GM18526 (cell line): ENCODE measurements around the gene UPB1.

Experiments used
- POLR2A ChIP-seq: IDR thresholded peaks from 3 replicates; pipeline ENCODE4 v1.6.1; 2011; ENCODE audit not compliant: insufficient read length; ENCODE audit errors: extremely low read depth

Gene UPB1

GRCh38 chr22:24513378-24514240 lies 18.5 kb downstream of the UPB1 start:
- TF ChIP-seq POLR2A: no peak

DNA sequence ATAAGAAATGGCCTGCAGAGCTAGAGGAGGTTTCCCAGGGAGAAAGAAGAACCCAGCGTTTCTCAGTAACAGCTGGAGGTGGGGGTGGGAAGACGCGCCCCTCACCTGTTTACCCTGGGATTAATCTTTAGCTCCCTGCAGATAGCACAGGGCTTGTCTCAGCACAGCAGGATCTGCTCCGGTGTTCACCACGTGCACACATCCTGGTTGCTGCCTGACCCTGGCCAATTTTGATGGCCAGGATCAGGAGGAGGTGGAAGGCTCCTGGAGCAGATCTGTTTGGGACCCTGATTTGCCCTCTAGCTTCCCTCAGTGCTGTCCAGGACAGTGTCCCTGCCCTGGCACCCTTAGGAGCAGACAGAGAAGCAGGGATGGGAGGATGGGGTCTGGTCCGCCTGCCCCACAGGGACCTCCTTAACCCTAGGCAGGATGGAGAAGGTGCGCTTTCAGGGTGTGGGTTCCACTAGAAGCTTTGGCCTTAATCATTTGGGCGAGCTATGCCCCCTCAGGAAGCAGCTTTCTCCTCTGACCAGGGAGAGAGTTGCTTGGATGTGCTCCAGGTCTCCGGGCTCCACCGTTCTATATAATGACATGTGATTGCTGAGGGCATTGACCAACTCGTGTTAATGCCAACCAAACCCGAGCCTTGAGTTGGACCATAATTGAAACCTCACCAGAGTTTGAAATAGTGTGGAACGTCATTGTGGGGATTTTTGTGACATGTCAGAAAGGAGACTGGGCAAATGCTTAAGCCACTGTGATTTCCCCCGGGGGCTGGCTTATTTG lies 19.3 kb downstream of the UPB1 start:
- no peak for TF ChIP-seq POLR2A

DNA sequence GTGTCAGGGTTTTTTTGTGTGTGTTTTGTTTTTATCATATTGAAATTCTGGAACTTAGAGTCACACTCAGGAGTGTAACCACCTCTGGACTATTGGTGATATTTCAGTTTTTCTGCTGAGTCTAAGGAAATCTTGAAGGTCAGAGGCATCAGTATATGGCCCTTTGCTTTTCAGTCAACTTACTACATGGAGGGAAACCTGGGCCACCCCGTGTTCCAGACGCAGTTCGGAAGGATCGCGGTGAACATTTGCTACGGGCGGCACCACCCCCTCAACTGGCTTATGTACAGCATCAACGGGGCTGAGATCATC lies 19.9 kb downstream of the UPB1 start:
- no peak for TF ChIP-seq POLR2A

DNA sequence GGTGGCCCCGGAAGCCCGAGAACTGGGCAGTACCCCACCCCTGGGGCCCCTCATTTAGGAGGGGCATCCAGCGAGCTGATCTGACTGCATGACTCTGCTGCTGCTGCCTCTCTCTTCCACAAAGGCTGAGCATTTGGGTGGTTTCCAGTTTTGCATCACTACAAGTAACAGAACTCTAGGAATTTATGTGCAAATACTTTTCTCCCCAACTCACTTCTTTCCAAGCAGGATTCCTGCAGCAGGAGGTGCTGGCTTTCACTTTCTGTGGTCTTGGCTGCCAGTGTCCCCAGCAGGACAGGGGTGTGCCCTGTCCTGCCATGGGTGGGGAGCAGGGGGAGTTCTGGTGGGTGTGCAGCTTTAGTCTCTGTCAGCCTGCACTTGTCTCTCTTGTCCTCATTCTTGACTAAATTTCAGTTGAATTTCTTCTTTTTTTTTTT lies 21.2 kb downstream of the UPB1 start:
- no peak for TF ChIP-seq POLR2A

- no peak for TF ChIP-seq POLR2A
These were observed 22.3 kb downstream of the UPB1 start for GRCh38 chr22:24517446-24517845.

DNA sequence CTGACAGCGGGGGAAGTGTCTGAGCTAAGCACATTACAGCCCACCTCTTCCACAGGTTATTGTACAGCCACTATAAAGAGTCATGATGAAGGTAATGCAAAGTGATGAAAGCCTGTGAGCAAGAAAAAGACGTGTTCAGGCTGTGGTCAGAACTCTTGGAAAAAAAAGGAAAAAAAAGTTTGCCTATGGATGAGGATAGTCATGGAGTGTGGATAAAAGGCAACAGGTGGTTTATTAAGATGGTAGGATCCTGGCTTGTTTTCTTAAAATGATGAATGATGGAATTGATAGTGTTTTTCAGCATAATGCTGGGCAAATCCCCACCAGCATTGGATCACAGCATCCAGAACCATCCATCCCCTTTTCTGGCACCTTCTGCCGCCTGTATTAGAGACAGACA lies 23.1 kb downstream of the UPB1 start:
- no peak for TF ChIP-seq POLR2A

DNA sequence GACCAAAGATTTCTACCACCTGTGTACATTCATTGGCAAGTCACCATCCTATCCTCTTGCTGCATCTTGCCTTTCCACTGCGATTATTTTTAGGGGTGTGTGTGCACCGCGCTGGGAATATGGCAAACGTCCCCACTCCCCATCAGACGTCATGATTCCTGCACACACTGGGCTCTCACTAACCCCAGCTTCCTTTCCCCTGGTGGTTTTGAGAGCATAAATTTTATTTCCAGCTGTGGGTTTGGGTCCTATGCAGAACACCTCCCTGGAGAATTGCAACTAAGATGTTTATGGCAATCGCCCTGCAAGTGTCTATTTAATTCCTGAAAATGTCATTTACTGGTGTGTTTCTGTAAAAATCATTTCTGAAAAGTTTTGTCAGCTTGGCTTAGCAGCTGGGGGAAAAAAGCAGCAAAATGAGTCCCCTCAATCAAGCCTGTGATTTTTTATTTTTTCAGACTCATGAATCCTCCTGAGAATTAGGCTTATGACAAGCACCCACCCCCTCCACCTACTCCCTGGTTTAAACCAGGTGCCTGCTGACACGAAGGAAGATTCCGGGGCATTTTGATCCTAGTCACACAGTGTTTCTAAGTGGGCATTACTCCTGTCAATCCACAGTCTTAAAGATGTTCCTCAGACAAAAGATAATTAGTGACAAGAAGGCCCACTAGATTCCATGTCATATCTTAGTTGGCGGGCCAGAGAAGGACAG lies 23.8 kb downstream of the UPB1 start:
- no peak for TF ChIP-seq POLR2A

GRCh38 chr22:24519496-24519895 lies 24.4 kb downstream of the UPB1 start:
- no peak for TF ChIP-seq POLR2A

GRCh38 chr22:24521791-24522245 lies 26.7 kb downstream of the UPB1 start:
- TF ChIP-seq POLR2A: no peak

- no peak for TF ChIP-seq POLR2A
These were observed 28.7 kb downstream of the UPB1 start for GRCh38 chr22:24523873-24524272.

GRCh38 chr22:24525416-24526037 lies 30.4 kb downstream of the UPB1 start:
- no peak for TF ChIP-seq POLR2A

DNA sequence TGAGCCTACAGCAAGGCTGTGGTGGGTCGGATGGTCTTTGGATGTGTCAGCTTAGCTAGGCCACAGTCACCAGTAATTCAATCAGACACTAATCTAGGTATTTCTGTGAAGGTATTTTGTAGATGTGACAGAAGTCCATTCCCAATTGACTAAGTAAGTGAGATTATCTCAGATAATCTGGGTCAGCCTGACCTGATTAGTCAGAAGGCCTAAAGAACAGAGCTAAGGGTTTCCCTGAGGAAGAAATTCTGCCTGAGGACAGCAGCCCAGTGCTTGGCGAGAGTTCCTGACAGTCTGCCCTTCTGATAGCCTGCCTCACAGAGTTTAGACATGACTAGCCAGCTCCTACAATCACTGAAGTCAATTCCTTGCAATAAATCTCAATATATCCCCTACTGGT lies 31.1 kb downstream of the UPB1 start:
- TF ChIP-seq POLR2A: no peak

GRCh38 chr22:24529898-24530297 lies 34.8 kb downstream of the UPB1 start:
- TF ChIP-seq POLR2A: no peak

GRCh38 chr22:24532075-24532474 lies 36.9 kb downstream of the UPB1 start:
- no peak for TF ChIP-seq POLR2A

- no peak for TF ChIP-seq POLR2A
These were observed 40.2 kb downstream of the UPB1 start for GRCh38 chr22:24535348-24535747.
